ENCODE measurements around the gene PNLDC1. TPM values are rescaled to one million over a fixed set of nuclear protein-coding genes. Genes with fewer than 3 reads are reported as not detected.
"Not testable (repeated sequence)": the region's sequence is repeated elsewhere in the genome, so short reads cannot be mapped to it uniquely, and the experiment has no call there.

The PNLDC1 gene
- total and polyA plus RNA-seq, 2 of the 4 experiments (the other 2 are of a cell fraction) = not detected

- dilution Hi-C loops (cut with HindIII; ENCODE audit: low sequenced_read_pairs, unreplicated experiment); H3K4me1 ChIP-seq (ENCODE audit: control insufficient read depth, insufficient read depth, low read length); H3K4me3 ChIP-seq (ENCODE audit: insufficient read depth, low read depth, low read length); H4K91ac ChIP-seq (ENCODE audit: insufficient read depth, low read depth, low read length); H2AK5ac ChIP-seq (ENCODE audit: low read depth, low read length); H4K5ac ChIP-seq (ENCODE audit: low read depth, low read length); POLR2A ChIA-PET (ENCODE audit: unreplicated experiment); H3K9ac ChIP-seq (ENCODE audit: low read depth, low read length); H3K4me2 ChIP-seq (ENCODE audit: low read depth, low read length); ATAC-seq (ENCODE audit: low read depth); H2BK20ac ChIP-seq (ENCODE audit: low read depth, low read length); intact Hi-C loops (cut with micrococcal nuclease); CTCF ChIA-PET; H3K27me3 ChIP-seq (ENCODE audit: control insufficient read depth, insufficient read depth, low read length); H3K9me1 ChIP-seq (ENCODE audit: insufficient read depth, low read length); BruUV-seq (replicated peaks); H3K79me1 ChIP-seq (ENCODE audit: low read depth in 1 of 2, low read length in 2 of 2); H3K27ac ChIP-seq (ENCODE audit: insufficient read depth, low read length); H2BK120ac ChIP-seq (ENCODE audit: low read depth, low read length); H3K14ac ChIP-seq (replicated peaks; ENCODE audit: low read depth, low read length); H3K36me3 ChIP-seq (ENCODE audit: control insufficient read depth, insufficient read depth, low read length); H2AK9ac ChIP-seq (replicated peaks; ENCODE audit: low read depth, low read length, poor library complexity); DNase-seq; H4K8ac ChIP-seq (ENCODE audit: low read depth in 2 of 2, low read length in 2 of 2); H2BK5ac ChIP-seq (ENCODE audit: low read depth, low read length, poor library complexity, severe bottlenecking); H3K4ac ChIP-seq (ENCODE audit: low read depth, low read length); H2BK15ac ChIP-seq (ENCODE audit: low read depth, low read length); H2AFZ ChIP-seq (replicated peaks; ENCODE audit: low read length, poor library complexity); H3K9me3 ChIP-seq (ENCODE audit: control insufficient read depth, insufficient read depth, low read length); H3K56ac ChIP-seq (ENCODE audit: extremely low read depth, insufficient read depth, low read length); H3K23ac ChIP-seq (ENCODE audit: low read depth, low read length); H4K20me1 ChIP-seq (ENCODE audit: insufficient read depth, low read length); H3K18ac ChIP-seq (ENCODE audit: low read depth, low read length): not testable (repeated sequence)
- in situ Hi-C loops (cut with MboI; ENCODE audit: low sequenced_read_pairs) = loop anchor here (25.0 kb wide), 1 partner anchor 612 kb away; no protein-coding TSS in a partner anchor
- WGBS, 2 experiments (ENCODE audit: extremely low coverage in 2 of 2, insufficient read length in 1 of 2) = no CpG with 5 or more reads among the region's 1 CpG
Observed at GRCh38 chr6:159849851-159850250, 49.8 kb downstream of the PNLDC1 start.
